SK-N-SH (cell line): Measurements from ENCODE around the gene RAB4A.

Experiments used
- CTCF ChIP-seq: fragments of 200-600 bp; sonication (generic); IDR thresholded peaks from 2 replicates; pipeline ENCODE4 v1.6.1; 2017; ENCODE audit warnings: antibody characterized with exemption, mild to moderate bottlenecking, moderate library complexity
- ELF1 ChIP-seq: IDR thresholded peaks from 2 replicates; pipeline ENCODE4 v1.4.0; 2012
- EP300 ChIP-seq, 2 experiments: IDR thresholded peaks; 2 replicates each; pipeline versions ENCODE4 v1.4.0 to v1.6.1; 2012; ENCODE audit warnings: borderline replicate concordance in 1 of 2, low read depth in 1 of 2, low read length in 1 of 2
- EZH2phosphoT487 ChIP-seq: fragments of 200-600 bp; sonication (generic); IDR thresholded peaks from 2 replicates; pipeline ENCODE4 v1.6.1; 2017; ENCODE audit warnings: low read depth, mixed run types, mild to moderate bottlenecking, antibody characterized with exemption, moderate library complexity, borderline replicate concordance
- RAD21 ChIP-seq: IDR thresholded peaks from 2 replicates; pipeline ENCODE4 v1.6.1; 2012; ENCODE audit warnings: mild to moderate bottlenecking, low read length
- TAF1 ChIP-seq: IDR thresholded peaks from 2 replicates; pipeline ENCODE4 v1.6.1; 2012; ENCODE audit warnings: low read depth, mild to moderate bottlenecking, low read length, moderate library complexity, borderline replicate concordance
- YY1 ChIP-seq: IDR thresholded peaks from 2 replicates; pipeline ENCODE4 v1.4.0; 2012; ENCODE audit warnings: low read depth, mild to moderate bottlenecking
- TF ChIP-seq, protein P1 (sequence below): fragments of 150-350 bp; IDR thresholded peaks from 2 replicates; pipeline ENCODE4 v1.6.1; 2017; ENCODE audit warnings: antibody characterized with exemption, low read length, low read depth, borderline replicate concordance
- TF ChIP-seq, protein P2 (sequence below): IDR thresholded peaks from 2 replicates; pipeline ENCODE4 v1.6.1; 2012; ENCODE audit warnings: mild to moderate bottlenecking, low read depth, low read length, moderate library complexity

DNA sequence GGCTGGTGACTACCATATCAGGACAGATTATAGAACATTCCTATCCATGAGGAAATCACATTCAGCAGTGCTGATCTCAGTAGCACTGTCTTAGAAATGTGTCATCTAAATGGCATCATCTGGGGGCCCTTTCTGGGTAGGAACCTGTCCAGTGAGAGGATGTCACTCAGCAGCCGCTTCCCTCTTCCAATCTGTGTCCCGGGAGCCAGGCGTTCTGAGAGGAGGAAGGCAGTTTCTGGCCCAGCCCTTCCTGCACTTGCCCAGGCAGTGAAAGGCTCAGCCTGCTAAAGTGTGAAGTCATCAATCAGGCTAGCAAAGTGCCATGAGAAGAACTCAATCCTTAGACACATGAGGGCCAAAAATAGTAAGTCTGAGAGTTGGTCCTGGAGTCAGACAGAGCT, 25.6 kb downstream of the RAB4A start:
- TF ChIP-seq TAF1: no peak
- TF ChIP-seq RAD21: no peak
- TF ChIP-seq, protein P1, sequence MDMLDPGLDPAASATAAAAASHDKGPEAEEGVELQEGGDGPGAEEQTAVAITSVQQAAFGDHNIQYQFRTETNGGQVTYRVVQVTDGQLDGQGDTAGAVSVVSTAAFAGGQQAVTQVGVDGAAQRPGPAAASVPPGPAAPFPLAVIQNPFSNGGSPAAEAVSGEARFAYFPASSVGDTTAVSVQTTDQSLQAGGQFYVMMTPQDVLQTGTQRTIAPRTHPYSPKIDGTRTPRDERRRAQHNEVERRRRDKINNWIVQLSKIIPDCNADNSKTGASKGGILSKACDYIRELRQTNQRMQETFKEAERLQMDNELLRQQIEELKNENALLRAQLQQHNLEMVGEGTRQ: no peak
- TF ChIP-seq CTCF: no peak
- TF ChIP-seq EZH2phosphoT487: no peak
- no peak for TF ChIP-seq EP300 (IDR thresholded peaks at IDR 0.05; ENCODE audit: borderline replicate concordance in 1 of 2, low read depth in 1 of 2, low read length in 1 of 2)
- TF ChIP-seq YY1: no peak
- TF ChIP-seq, protein P2, sequence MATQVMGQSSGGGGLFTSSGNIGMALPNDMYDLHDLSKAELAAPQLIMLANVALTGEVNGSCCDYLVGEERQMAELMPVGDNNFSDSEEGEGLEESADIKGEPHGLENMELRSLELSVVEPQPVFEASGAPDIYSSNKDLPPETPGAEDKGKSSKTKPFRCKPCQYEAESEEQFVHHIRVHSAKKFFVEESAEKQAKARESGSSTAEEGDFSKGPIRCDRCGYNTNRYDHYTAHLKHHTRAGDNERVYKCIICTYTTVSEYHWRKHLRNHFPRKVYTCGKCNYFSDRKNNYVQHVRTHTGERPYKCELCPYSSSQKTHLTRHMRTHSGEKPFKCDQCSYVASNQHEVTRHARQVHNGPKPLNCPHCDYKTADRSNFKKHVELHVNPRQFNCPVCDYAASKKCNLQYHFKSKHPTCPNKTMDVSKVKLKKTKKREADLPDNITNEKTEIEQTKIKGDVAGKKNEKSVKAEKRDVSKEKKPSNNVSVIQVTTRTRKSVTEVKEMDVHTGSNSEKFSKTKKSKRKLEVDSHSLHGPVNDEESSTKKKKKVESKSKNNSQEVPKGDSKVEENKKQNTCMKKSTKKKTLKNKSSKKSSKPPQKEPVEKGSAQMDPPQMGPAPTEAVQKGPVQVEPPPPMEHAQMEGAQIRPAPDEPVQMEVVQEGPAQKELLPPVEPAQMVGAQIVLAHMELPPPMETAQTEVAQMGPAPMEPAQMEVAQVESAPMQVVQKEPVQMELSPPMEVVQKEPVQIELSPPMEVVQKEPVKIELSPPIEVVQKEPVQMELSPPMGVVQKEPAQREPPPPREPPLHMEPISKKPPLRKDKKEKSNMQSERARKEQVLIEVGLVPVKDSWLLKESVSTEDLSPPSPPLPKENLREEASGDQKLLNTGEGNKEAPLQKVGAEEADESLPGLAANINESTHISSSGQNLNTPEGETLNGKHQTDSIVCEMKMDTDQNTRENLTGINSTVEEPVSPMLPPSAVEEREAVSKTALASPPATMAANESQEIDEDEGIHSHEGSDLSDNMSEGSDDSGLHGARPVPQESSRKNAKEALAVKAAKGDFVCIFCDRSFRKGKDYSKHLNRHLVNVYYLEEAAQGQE: no peak
- no peak for TF ChIP-seq ELF1
